GM19238 (cell line): Measurements from ENCODE around the gene SMARCD1.
"Not testable (repeated sequence)": the region's sequence is repeated elsewhere in the genome, so short reads cannot be mapped to it uniquely, and the experiment has no call there.

Source experiments
- DNase-seq: peaks from one replicate; pipeline ENCODE4 v3.0.0; 2011; ENCODE audit warnings: low spot score; ENCODE audit not compliant: insufficient read length

SMARCD1 gene

GRCh38 chr12:50077099-50077498 is 8.0 kb upstream of the SMARCD1 start:
- no peak for DNase-seq

GRCh38 chr12:50078281-50078680 is 6.9 kb upstream of the SMARCD1 start:
- DNase-seq = no peak

GRCh38 chr12:50079771-50080170 is 5.4 kb upstream of the SMARCD1 start:
- DNase-seq = no peak

GRCh38 chr12:50081096-50081808 is 3.9 kb upstream of the SMARCD1 start:
- DNase-seq = no peak

GRCh38 chr12:50082644-50083043 is 2.5 kb upstream of the SMARCD1 start:
- DNase-seq = no peak

- DNase-seq = no peak
These were observed 1.8 kb upstream of the SMARCD1 start for GRCh38 chr12:50083301-50083700.

- DNase-seq = not testable (repeated sequence)
These were observed 750 bp upstream of the SMARCD1 start for GRCh38 chr12:50084409-50084774.

GRCh38 chr12:50085615-50086072 is 502 bp downstream of the SMARCD1 start:
- no peak for DNase-seq

- no peak for DNase-seq
These were observed 1.0 kb downstream of the SMARCD1 start for GRCh38 chr12:50086148-50086547.

GRCh38 chr12:50087151-50087550 is 2.0 kb downstream of the SMARCD1 start:
- no peak for DNase-seq

GRCh38 chr12:50087995-50088394 is 2.9 kb downstream of the SMARCD1 start:
- no peak for DNase-seq

- DNase-seq = peak; percentile 52
These were observed 3.6 kb downstream of the SMARCD1 start for GRCh38 chr12:50088577-50089335.

- DNase-seq = no peak
These were observed 4.6 kb downstream of the SMARCD1 start for GRCh38 chr12:50089730-50090129.

- DNase-seq = no peak
These were observed 5.2 kb downstream of the SMARCD1 start for GRCh38 chr12:50090391-50090790.

- DNase-seq = no peak
These were observed 12.8 kb downstream of the SMARCD1 start for GRCh38 chr12:50097952-50098351.

- DNase-seq = no peak
These were observed 14.3 kb downstream of the SMARCD1 start for GRCh38 chr12:50099302-50100008.

GRCh38 chr12:50100561-50100960 is 15.4 kb downstream of the SMARCD1 start:
- no peak for DNase-seq

- DNase-seq = no peak
These were observed 16.5 kb downstream of the SMARCD1 start for GRCh38 chr12:50101663-50102062.

- no peak for DNase-seq
These were observed 17.0 kb downstream of the SMARCD1 start for GRCh38 chr12:50102131-50102531.

- no peak for DNase-seq
These were observed 17.6 kb downstream of the SMARCD1 start for GRCh38 chr12:50102646-50103309.

- no peak for DNase-seq
These were observed 18.2 kb downstream of the SMARCD1 start for GRCh38 chr12:50103351-50103750.
